ENCODE data around the gene CMTM3. TPM values are rescaled to one million over a fixed set of nuclear protein-coding genes. Genes with fewer than 3 reads are reported as not detected.

Gene CMTM3
- total and polyA plus RNA-seq, 3 experiments from 2014 or later, result 68.0 to 131 (median 71.8) TPM

- POLR2A ChIA-PET, result no interaction called here
- no peak for DNase-seq
- Mint-ChIP-seq H3K4me1 (no peaks in the 10 kb centered on the region), H3K27ac (no peak overlapping the region), H3K4me3 (no peak overlapping the region), H3K36me3 (peaks cover 0 to 2% (median 0%) of the 10 kb centered on the region in 3 donors), H3K27me3 (peaks cover 3 to 6% of the 10 kb centered on the region in 2 donors), H3K9me3 (no peaks in the 10 kb centered on the region)
- no peak overlapping the region for H3K4me3 ChIP-seq (ENCODE audit: low read length)
- H3K4me1 ChIP-seq (ENCODE audit: insufficient read depth, low read length), result no peaks in the 10 kb centered on the region
- no peaks in the 10 kb centered on the region for H3K9me3 ChIP-seq (ENCODE audit: low read length)
- H3K36me3 ChIP-seq (ENCODE audit: insufficient read depth, low read length), result no peaks in the 10 kb centered on the region
- H3K27me3 ChIP-seq (ENCODE audit: insufficient read depth, low read length, poor library complexity, severe bottlenecking), result no peaks in the 10 kb centered on the region
- H3K27ac ChIP-seq (ENCODE audit: low read depth, low read length), result no peak overlapping the region
- CTCF ChIA-PET, result interaction anchor here (1.3 kb wide), 1 partner anchor 10 kb away, joined by 8 read pairs; no protein-coding TSS in a partner anchor
Observed at GRCh38 chr16:66640724-66641314, 36.3 kb downstream of the CMTM3 start.

GRCh38 chr16:66641387-66641786, 36.9 kb downstream of the CMTM3 start:
- Mint-ChIP-seq H3K4me3 (no peak overlapping the region), H3K27ac (no peak overlapping the region), H3K27me3 (peaks cover 3 to 7% of the 10 kb centered on the region in 2 donors), H3K36me3 (no peaks in the 10 kb centered on the region), H3K9me3 (no peaks in the 10 kb centered on the region), H3K4me1 (no peaks in the 10 kb centered on the region)
- H3K27me3 ChIP-seq (ENCODE audit: insufficient read depth, low read length, poor library complexity, severe bottlenecking), result no peaks in the 10 kb centered on the region
- H3K4me1 ChIP-seq (ENCODE audit: insufficient read depth, low read length), result no peaks in the 10 kb centered on the region
- no peak for DNase-seq
- no peak overlapping the region for H3K27ac ChIP-seq (ENCODE audit: low read depth, low read length)
- ChIA-PET POLR2A (no interaction called here), CTCF (interaction anchor here (1.3 kb wide), 1 partner anchor 10 kb away, joined by 8 read pairs; no protein-coding TSS in a partner anchor)
- no peaks in the 10 kb centered on the region for H3K9me3 ChIP-seq (ENCODE audit: low read length)
- H3K4me3 ChIP-seq (ENCODE audit: low read length), result no peak overlapping the region
- H3K36me3 ChIP-seq (ENCODE audit: insufficient read depth, low read length), result no peaks in the 10 kb centered on the region

GRCh38 chr16:66647866-66648265, 43.4 kb downstream of the CMTM3 start:
- ChIA-PET POLR2A (no interaction called here), CTCF (no interaction called here)
- no peak for DNase-seq
- Histone ChIP-seq H3K4me3 (ENCODE audit: low read length) (no peak overlapping the region), H3K4me1 (ENCODE audit: insufficient read depth, low read length) (peaks cover 9% of the 10 kb centered on the region), H3K9me3 (ENCODE audit: low read length) (no peaks in the 10 kb centered on the region), H3K27ac (ENCODE audit: low read depth, low read length) (no peak overlapping the region), H3K36me3 (ENCODE audit: insufficient read depth, low read length) (no peaks in the 10 kb centered on the region), H3K27me3 (ENCODE audit: insufficient read depth, low read length, poor library complexity, severe bottlenecking) (no peaks in the 10 kb centered on the region)
- Mint-ChIP-seq H3K4me3 (no peak overlapping the region), H3K4me1 (peaks cover 8 to 12% (median 8%) of the 10 kb centered on the region in 3 donors), H3K27ac (no peak overlapping the region), H3K9me3 (no peaks in the 10 kb centered on the region), H3K27me3 (peaks cover 3 to 8% of the 10 kb centered on the region in 2 donors), H3K36me3 (no peaks in the 10 kb centered on the region)

GRCh38 chr16:66649167-66649566, 44.7 kb downstream of the CMTM3 start:
- Histone ChIP-seq H3K27ac (ENCODE audit: low read depth, low read length) (no peak overlapping the region), H3K27me3 (ENCODE audit: insufficient read depth, low read length, poor library complexity, severe bottlenecking) (no peaks in the 10 kb centered on the region), H3K9me3 (ENCODE audit: low read length) (no peaks in the 10 kb centered on the region), H3K4me1 (ENCODE audit: insufficient read depth, low read length) (peaks cover 9% of the 10 kb centered on the region), H3K4me3 (ENCODE audit: low read length) (no peak overlapping the region), H3K36me3 (ENCODE audit: insufficient read depth, low read length) (no peaks in the 10 kb centered on the region)
- no peaks in the 10 kb centered on the region for H3K36me3 Mint-ChIP-seq
- POLR2A ChIA-PET, result no interaction called here
- no peak overlapping the region for H3K4me3 Mint-ChIP-seq
- H3K27me3 Mint-ChIP-seq, result peaks cover 4 to 9% of the 10 kb centered on the region in 2 donors
- CTCF ChIA-PET, result no interaction called here
- no peak for DNase-seq
- no peak overlapping the region for H3K27ac Mint-ChIP-seq
- no peaks in the 10 kb centered on the region for H3K9me3 Mint-ChIP-seq
- peaks cover 8 to 15% (median 8%) of the 10 kb centered on the region in 3 donors for H3K4me1 Mint-ChIP-seq

GRCh38 chr16:66649636-66650205, 45.2 kb downstream of the CMTM3 start:
- H3K9me3 ChIP-seq (ENCODE audit: low read length), result no peaks in the 10 kb centered on the region
- no peak overlapping the region for H3K27ac ChIP-seq (ENCODE audit: low read depth, low read length)
- H3K4me3 Mint-ChIP-seq, result no peak overlapping the region
- peaks cover 9 to 11% of the 10 kb centered on the region in 2 donors for H3K27me3 Mint-ChIP-seq
- H3K36me3 ChIP-seq (ENCODE audit: insufficient read depth, low read length), result no peaks in the 10 kb centered on the region
- no peak overlapping the region for H3K4me3 ChIP-seq (ENCODE audit: low read length)
- ChIA-PET POLR2A (no interaction called here), CTCF (interaction anchor here (1.0 to 2.9 kb wide), 4 partner anchors 12 to 86 kb away, joined by 3 to 31 read pairs (median 6); no protein-coding TSS in a partner anchor)
- peaks cover 8 to 15% (median 8%) of the 10 kb centered on the region in 3 donors for H3K4me1 Mint-ChIP-seq
- no peaks in the 10 kb centered on the region for H3K9me3 Mint-ChIP-seq
- H3K27me3 ChIP-seq (ENCODE audit: insufficient read depth, low read length, poor library complexity, severe bottlenecking), result no peaks in the 10 kb centered on the region
- H3K4me1 ChIP-seq (ENCODE audit: insufficient read depth, low read length), result peaks cover 9% of the 10 kb centered on the region
- no peak for DNase-seq
- H3K36me3 Mint-ChIP-seq, result no peaks in the 10 kb centered on the region
- H3K27ac Mint-ChIP-seq, result no peak overlapping the region

- Histone ChIP-seq H3K4me1 (ENCODE audit: insufficient read depth, low read length) (peaks cover 9% of the 10 kb centered on the region), H3K9me3 (ENCODE audit: low read length) (no peaks in the 10 kb centered on the region), H3K27me3 (ENCODE audit: insufficient read depth, low read length, poor library complexity, severe bottlenecking) (no peaks in the 10 kb centered on the region), H3K27ac (ENCODE audit: low read depth, low read length) (no peak overlapping the region), H3K4me3 (ENCODE audit: low read length) (peak overlapping the region; percentile 45), H3K36me3 (ENCODE audit: insufficient read depth, low read length) (no peaks in the 10 kb centered on the region)
- Mint-ChIP-seq H3K36me3 (no peaks in the 10 kb centered on the region), H3K27me3 (peaks cover 10 to 14% of the 10 kb centered on the region in 2 donors), H3K4me1 (peaks cover 8 to 15% (median 8%) of the 10 kb centered on the region in 3 donors), H3K9me3 (no peaks in the 10 kb centered on the region), H3K4me3 (peak overlapping the region in 6 of 7 donors; percentile 66 to 79 (median 72)), H3K27ac (peak overlapping the region in 4 of 8 donors; percentile 48 to 69 (median 60))
- ChIA-PET CTCF (interaction anchor here (0.6 to 2.9 kb wide), 28 partner anchors 10 to 244 kb away, joined by 3 to 31 read pairs (median 4); partner anchors contain the start of genes CKLF, DYNC1LI2 and NAE1), POLR2A (no interaction called here)
- peak; percentile 63 to 86 (median 71) for DNase-seq
Observed at GRCh38 chr16:66650707-66651473, 46.4 kb downstream of the CMTM3 start.

- Mint-ChIP-seq H3K36me3 (no peaks in the 10 kb centered on the region), H3K27me3 (peaks cover 11 to 19% of the 10 kb centered on the region in 2 donors), H3K4me3 (peak overlapping the region in 6 of 7 donors; percentile 66 to 79 (median 72)), H3K9me3 (no peaks in the 10 kb centered on the region), H3K4me1 (peaks cover 8 to 15% (median 8%) of the 10 kb centered on the region in 3 donors), H3K27ac (peak overlapping the region in 2 of 8 donors; percentile 55 to 66)
- ChIA-PET POLR2A (no interaction called here), CTCF (interaction anchor here (0.6 to 2.9 kb wide), 25 partner anchors 10 to 245 kb away, joined by 3 to 31 read pairs (median 4); partner anchors contain the start of genes CKLF and NAE1)
- H3K4me3 ChIP-seq (ENCODE audit: low read length), result peak overlapping the region; percentile 45
- no peak for DNase-seq
- H3K4me1 ChIP-seq (ENCODE audit: insufficient read depth, low read length), result peaks cover 9% of the 10 kb centered on the region
- no peaks in the 10 kb centered on the region for H3K9me3 ChIP-seq (ENCODE audit: low read length)
- H3K27ac ChIP-seq (ENCODE audit: low read depth, low read length), result no peak overlapping the region
- peaks cover under 1% of the 10 kb centered on the region for H3K27me3 ChIP-seq (ENCODE audit: insufficient read depth, low read length, poor library complexity, severe bottlenecking)
- H3K36me3 ChIP-seq (ENCODE audit: insufficient read depth, low read length), result no peaks in the 10 kb centered on the region
Observed at GRCh38 chr16:66651474-66651765, 46.9 kb downstream of the CMTM3 start.

GRCh38 chr16:66651965-66652364, 47.5 kb downstream of the CMTM3 start:
- peak overlapping the region in 2 of 7 donors; percentile 15 to 19 for H3K4me3 Mint-ChIP-seq
- H3K27ac ChIP-seq (ENCODE audit: low read depth, low read length), result no peak overlapping the region
- no peak overlapping the region for H3K4me3 ChIP-seq (ENCODE audit: low read length)
- ChIA-PET CTCF (interaction anchor here (1.3 to 2.9 kb wide), 13 partner anchors 10 to 245 kb away, joined by 3 to 31 read pairs (median 7); partner anchors contain the start of genes CKLF and NAE1), POLR2A (no interaction called here)
- DNase-seq, result no peak
- no peaks in the 10 kb centered on the region for H3K9me3 Mint-ChIP-seq
- no peaks in the 10 kb centered on the region for H3K36me3 ChIP-seq (ENCODE audit: insufficient read depth, low read length)
- H3K27me3 Mint-ChIP-seq, result peaks cover 11 to 25% of the 10 kb centered on the region in 2 donors
- no peaks in the 10 kb centered on the region for H3K36me3 Mint-ChIP-seq
- H3K27me3 ChIP-seq (ENCODE audit: insufficient read depth, low read length, poor library complexity, severe bottlenecking), result peaks cover 4% of the 10 kb centered on the region
- H3K4me1 Mint-ChIP-seq, result peaks cover 8 to 15% (median 8%) of the 10 kb centered on the region in 3 donors
- no peaks in the 10 kb centered on the region for H3K9me3 ChIP-seq (ENCODE audit: low read length)
- peaks cover 9% of the 10 kb centered on the region for H3K4me1 ChIP-seq (ENCODE audit: insufficient read depth, low read length)
- H3K27ac Mint-ChIP-seq, result no peak overlapping the region

All from CD8-positive, alpha-beta memory T cell (primary cell).